ENCODE results near the gene CRYBB1. TPM values are rescaled to one million over a fixed set of nuclear protein-coding genes. Genes with fewer than 3 reads are reported as not detected.
A peak's percentile ranks its signal among the peaks of the same experiment; 100 is the strongest.

Gene CRYBB1
- total and polyA plus RNA-seq, 10 donors, result 0.34 to 2.9 (median 1.7) TPM

GRCh38 chr22:26579331-26579886 is 38.4 kb downstream of the CRYBB1 start:
- Histone ChIP-seq H3K9me3 (no peaks in the 10 kb centered on the region), H3K27ac (peak overlapping the region; percentile 16 to 83 (median 76)), H3K4me1 (peaks cover 14 to 95% (median 55%) of the 10 kb centered on the region in 6 donors), H3K4me3 (peak overlapping the region in 2 of 8 donors; percentile 21 to 54), H3K27me3 (replicated peaks in 1 of 7) (no peaks in the 10 kb centered on the region), H3K36me3 (peaks cover 0 to 32% (median 12%) of the 10 kb centered on the region in 6 donors)
- 7 to 12% (median 12%) methylated on average over 10 of the region's 10 CpGs for WGBS, 5 donors
- intact Hi-C loops (cut with DNase I; ENCODE audit: low total_unique reads), result no loop called here
- peak; percentile 60 to 76 (median 63) for TF ChIP-seq POLR2AphosphoS5 (IDR thresholded peaks at IDR 0.05)
- no peak for TF ChIP-seq POLR2A (IDR thresholded peaks at IDR 0.05)
- peak; percentile 93 for DNase-seq

DNA sequence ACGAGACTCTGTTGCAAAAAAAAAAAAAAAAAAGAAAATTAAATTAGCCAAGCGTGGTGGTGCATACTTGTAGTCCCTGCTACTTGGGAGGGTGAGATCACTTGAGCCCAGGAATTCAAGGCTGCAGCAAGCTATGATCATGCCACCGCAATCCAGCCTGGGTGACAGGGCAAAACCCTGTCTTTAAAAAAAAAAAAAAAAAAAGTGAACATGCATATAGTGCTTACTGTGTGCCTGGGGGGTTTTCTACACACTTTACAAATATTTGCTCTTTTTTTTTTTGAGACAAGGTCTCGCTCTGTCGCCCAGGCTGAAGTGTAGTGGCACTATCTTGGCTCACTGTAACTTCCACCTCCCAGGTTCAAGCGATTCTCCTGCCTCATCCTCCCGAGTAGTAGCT is 40.7 kb downstream of the CRYBB1 start:
- peaks cover 16 to 99% (median 66%) of the 10 kb centered on the region in 6 donors for H3K4me1 ChIP-seq
- peak; percentile 31 for DNase-seq
- H3K9me3 ChIP-seq, result no peaks in the 10 kb centered on the region
- TF ChIP-seq POLR2A (IDR thresholded peaks at IDR 0.05) (no peak), POLR2AphosphoS5 (IDR thresholded peaks at IDR 0.05) (no peak)
- TF ChIP-seq, protein P1, sequence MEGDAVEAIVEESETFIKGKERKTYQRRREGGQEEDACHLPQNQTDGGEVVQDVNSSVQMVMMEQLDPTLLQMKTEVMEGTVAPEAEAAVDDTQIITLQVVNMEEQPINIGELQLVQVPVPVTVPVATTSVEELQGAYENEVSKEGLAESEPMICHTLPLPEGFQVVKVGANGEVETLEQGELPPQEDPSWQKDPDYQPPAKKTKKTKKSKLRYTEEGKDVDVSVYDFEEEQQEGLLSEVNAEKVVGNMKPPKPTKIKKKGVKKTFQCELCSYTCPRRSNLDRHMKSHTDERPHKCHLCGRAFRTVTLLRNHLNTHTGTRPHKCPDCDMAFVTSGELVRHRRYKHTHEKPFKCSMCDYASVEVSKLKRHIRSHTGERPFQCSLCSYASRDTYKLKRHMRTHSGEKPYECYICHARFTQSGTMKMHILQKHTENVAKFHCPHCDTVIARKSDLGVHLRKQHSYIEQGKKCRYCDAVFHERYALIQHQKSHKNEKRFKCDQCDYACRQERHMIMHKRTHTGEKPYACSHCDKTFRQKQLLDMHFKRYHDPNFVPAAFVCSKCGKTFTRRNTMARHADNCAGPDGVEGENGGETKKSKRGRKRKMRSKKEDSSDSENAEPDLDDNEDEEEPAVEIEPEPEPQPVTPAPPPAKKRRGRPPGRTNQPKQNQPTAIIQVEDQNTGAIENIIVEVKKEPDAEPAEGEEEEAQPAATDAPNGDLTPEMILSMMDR (IDR thresholded peaks at IDR 0.05 in 8 of 11, conservative IDR thresholded peaks at IDR 0.05 in 3 of 11), result no peak
- H3K27ac ChIP-seq, result no peak overlapping the region
- WGBS, 5 donors, result 83 to 95% (median 88%) methylated on average over 6 to 7 of the region's 7 CpGs
- no peaks in the 10 kb centered on the region for H3K27me3 ChIP-seq (replicated peaks in 1 of 7)
- intact Hi-C loops (cut with DNase I; ENCODE audit: low total_unique reads), result no loop called here
- H3K36me3 ChIP-seq, result peaks cover 0 to 26% (median 8%) of the 10 kb centered on the region in 6 donors
- H3K4me3 ChIP-seq, result no peak overlapping the region

DNA sequence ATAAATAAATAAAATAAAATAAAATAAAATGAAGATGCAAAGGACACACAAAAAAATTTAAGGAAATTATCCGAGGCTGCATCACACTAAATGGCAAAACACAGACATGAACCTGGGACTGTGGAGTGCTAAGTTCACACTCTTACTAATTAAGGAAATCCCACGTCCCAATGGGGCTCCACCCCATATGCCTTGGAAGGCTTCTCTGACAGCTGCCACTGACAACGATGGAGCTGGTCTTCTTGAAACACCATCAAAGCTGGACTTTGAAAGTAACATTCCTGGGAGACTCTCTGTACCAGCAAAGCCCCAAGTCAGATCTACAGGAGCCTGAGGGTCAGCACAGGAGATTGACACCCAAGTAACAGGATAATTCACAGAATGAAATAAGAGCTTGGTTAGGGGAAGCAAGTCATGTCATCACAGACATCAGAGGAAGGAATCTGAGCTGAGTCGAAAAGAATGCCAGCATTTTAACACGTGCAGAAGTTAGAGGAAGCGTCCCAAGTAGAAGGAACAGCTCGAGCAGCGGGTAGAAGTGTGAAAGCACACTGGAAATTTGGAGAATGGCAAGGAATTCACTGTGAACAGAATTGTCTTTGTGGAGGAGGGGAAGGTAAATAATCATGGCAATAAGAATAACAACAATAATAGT is 41.7 kb downstream of the CRYBB1 start:
- TF ChIP-seq POLR2AphosphoS5 (IDR thresholded peaks at IDR 0.05) (no peak), POLR2A (IDR thresholded peaks at IDR 0.05) (no peak)
- TF ChIP-seq, protein P1 (IDR thresholded peaks at IDR 0.05 in 8 of 11, conservative IDR thresholded peaks at IDR 0.05 in 3 of 11), result no peak
- Histone ChIP-seq H3K9me3 (no peaks in the 10 kb centered on the region), H3K4me1 (peaks cover 16 to 100% (median 72%) of the 10 kb centered on the region in 6 donors), H3K36me3 (peaks cover 0 to 16% (median under 1%) of the 10 kb centered on the region in 6 donors), H3K4me3 (no peak overlapping the region), H3K27ac (peak overlapping the region in 3 of 8 donors; percentile 34 to 51 (median 39)), H3K27me3 (replicated peaks in 1 of 7) (no peaks in the 10 kb centered on the region)
- DNase-seq, result peak; percentile 15
- intact Hi-C loops (cut with DNase I; ENCODE audit: low total_unique reads), result no loop called here
- 33 to 56% (median 49%) methylated on average over 8 of the region's 8 CpGs for WGBS, 5 donors

DNA sequence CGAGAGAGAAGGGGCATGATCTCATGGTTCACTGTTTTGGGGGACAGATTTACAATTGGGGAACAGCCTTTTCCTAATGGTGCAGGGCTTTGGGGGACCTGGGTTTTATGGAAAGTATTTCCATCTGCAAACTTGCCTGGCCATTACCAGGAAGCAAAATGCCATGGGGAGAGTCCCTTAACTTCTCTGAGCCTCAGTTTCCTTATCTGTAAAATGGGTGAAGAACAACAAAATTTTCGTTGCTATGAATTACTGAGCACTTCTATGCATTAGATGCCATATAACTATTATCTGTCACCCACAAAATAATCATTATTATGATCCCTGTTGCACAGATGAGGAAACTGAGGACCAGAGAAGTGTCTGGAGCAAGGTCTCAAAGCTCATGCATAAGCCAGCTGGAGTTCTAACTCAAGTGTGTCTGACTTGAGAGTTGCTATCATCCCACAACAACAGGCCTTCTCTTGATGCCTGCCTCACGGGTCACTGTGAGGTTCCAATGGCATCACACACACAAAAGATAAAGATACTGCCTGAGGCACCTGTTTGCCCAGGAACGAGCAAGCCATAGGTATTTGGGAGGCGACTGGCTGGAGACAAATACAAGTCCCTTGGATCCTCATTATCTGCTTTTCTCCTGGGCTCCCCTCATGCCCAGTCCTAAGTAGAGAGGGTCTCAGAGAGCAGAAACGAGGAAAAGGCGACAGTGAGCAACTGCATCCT is 43.7 kb downstream of the CRYBB1 start:
- H3K9me3 ChIP-seq, result no peaks in the 10 kb centered on the region
- H3K27ac ChIP-seq, result peak overlapping the region in 7 of 8 donors; percentile 68 to 88 (median 81)
- 78 to 81% (median 79%) methylated on average over 7 of the region's 7 CpGs for WGBS, 5 donors
- no peak for TF ChIP-seq POLR2AphosphoS5 (IDR thresholded peaks at IDR 0.05)
- TF ChIP-seq POLR2A (IDR thresholded peaks at IDR 0.05), result no peak
- TF ChIP-seq, protein P1 (IDR thresholded peaks at IDR 0.05 in 8 of 11, conservative IDR thresholded peaks at IDR 0.05 in 3 of 11), result no peak
- peaks cover 0 to 15% (median 2%) of the 10 kb centered on the region in 6 donors for H3K36me3 ChIP-seq
- peaks cover 12 to 100% (median 72%) of the 10 kb centered on the region in 6 donors for H3K4me1 ChIP-seq
- DNase-seq, result peak; percentile 20
- H3K4me3 ChIP-seq, result peak overlapping the region in 1 of 8 donors; percentile 25
- intact Hi-C loops (cut with DNase I; ENCODE audit: low total_unique reads), result no loop called here
- H3K27me3 ChIP-seq (replicated peaks in 1 of 7), result no peaks in the 10 kb centered on the region
